H9 (cell line): ENCODE data around the gene BMPER. TPM values are rescaled to one million over a fixed set of nuclear protein-coding genes. Genes with fewer than 3 reads are reported as not detected.

Experiments used
- DNase-seq: peaks from one replicate; pipeline ENCODE4 v3.0.0-alpha.2; 2017
- H2AFZ ChIP-seq: one replicate; pipeline ENCODE4 v1.6.1; 2013; ENCODE audit warnings: mild to moderate bottlenecking, low read length, control low read depth, moderate library complexity
- H2AK5ac ChIP-seq: 2 replicates; pipeline ENCODE4 v1.6.1; 2013; ENCODE audit warnings: low read length, control low read depth, mixed read lengths; ENCODE audit not compliant: insufficient read length
- H2BK120ac ChIP-seq: one replicate; pipeline ENCODE4 v1.6.1; 2013; ENCODE audit warnings: low read depth, mild to moderate bottlenecking, low read length, control low read depth, inconsistent platforms; ENCODE audit not compliant: poor library complexity, severe bottlenecking
- H2BK12ac ChIP-seq: 2 replicates; pipeline ENCODE4 v1.6.1; 2013; ENCODE audit warnings: low read length, control low read depth, mixed read lengths, low read depth; ENCODE audit not compliant: insufficient read length
- H2BK15ac ChIP-seq: 2 replicates; pipeline ENCODE4 v1.6.1; 2013; ENCODE audit warnings: low read depth, low read length, control low read depth
- H2BK20ac ChIP-seq: one replicate; pipeline ENCODE4 v1.6.1; 2013; ENCODE audit warnings: low read depth, mild to moderate bottlenecking, low read length, control low read depth, inconsistent platforms; ENCODE audit not compliant: poor library complexity, severe bottlenecking
- H2BK5ac ChIP-seq: 2 replicates; pipeline ENCODE4 v1.6.1; 2013; ENCODE audit warnings: low read length, control low read depth, mixed read lengths; ENCODE audit not compliant: insufficient read length
- H3K14ac ChIP-seq: 2 replicates; pipeline ENCODE4 v1.6.1; 2013; ENCODE audit warnings: low read length, control low read depth; ENCODE audit not compliant: insufficient read depth
- H3K18ac ChIP-seq: 2 replicates; pipeline ENCODE4 v1.6.1; 2013; ENCODE audit warnings: low read depth, mild to moderate bottlenecking, mixed read lengths, low read length, control low read depth; ENCODE audit not compliant: insufficient read length
- H3K23ac ChIP-seq: 2 replicates; pipeline ENCODE4 v1.6.1; 2013; ENCODE audit warnings: low read length, control low read depth, mixed read lengths, low read depth; ENCODE audit not compliant: insufficient read length
- H3K23me2 ChIP-seq: 2 replicates; pipeline ENCODE4 v1.6.1; 2013; ENCODE audit warnings: low read depth, mild to moderate bottlenecking, mixed read lengths, low read length, control low read depth; ENCODE audit not compliant: insufficient read length, poor library complexity, severe bottlenecking
- H3K27ac ChIP-seq: 2 replicates; pipeline ENCODE4 v1.5.1; 2013; ENCODE audit warnings: low read length, control low read depth, mixed read lengths, low read depth; ENCODE audit not compliant: insufficient read length
- H3K27me3 ChIP-seq: 2 replicates; pipeline ENCODE4 v1.6.1; 2013; ENCODE audit warnings: low read length, control low read depth, inconsistent platforms; ENCODE audit not compliant: insufficient read depth
- H3K4ac ChIP-seq: 2 replicates; pipeline ENCODE4 v1.6.1; 2013; ENCODE audit warnings: low read depth, mild to moderate bottlenecking, control low read depth, inconsistent platforms, low read length, moderate library complexity
- H3K4me1 ChIP-seq: 2 replicates; pipeline ENCODE4 v1.6.1; 2013; ENCODE audit warnings: low read length, control low read depth, inconsistent platforms; ENCODE audit not compliant: insufficient read depth
- H3K4me2 ChIP-seq: 2 replicates; pipeline ENCODE4 v1.6.1; 2013; ENCODE audit warnings: low read length, control low read depth, mixed read lengths; ENCODE audit not compliant: insufficient read length, insufficient read depth
- H3K56ac ChIP-seq: 2 replicates; pipeline ENCODE4 v1.6.1; 2013; ENCODE audit warnings: low read depth, mild to moderate bottlenecking, mixed read lengths, low read length, control low read depth; ENCODE audit not compliant: insufficient read length
- H3K79me1 ChIP-seq: 2 replicates; pipeline ENCODE4 v1.6.1; 2013; ENCODE audit warnings: low read depth, mild to moderate bottlenecking, moderate library complexity, low read length, control low read depth, inconsistent platforms; ENCODE audit not compliant: insufficient read depth, poor library complexity, severe bottlenecking
- H3K79me2 ChIP-seq: 2 replicates; pipeline ENCODE4 v1.6.1; 2013; ENCODE audit warnings: low read length, control low read depth, inconsistent platforms; ENCODE audit not compliant: insufficient read depth
- H3K9ac ChIP-seq: 2 replicates; pipeline ENCODE4 v1.6.1; 2013; ENCODE audit warnings: low read length, control low read depth, mixed read lengths; ENCODE audit not compliant: insufficient read length; ENCODE audit errors: extremely low read depth
- H3K9me3 ChIP-seq: one replicate; pipeline ENCODE4 v1.6.1; 2013; ENCODE audit warnings: low read depth, low read length, inconsistent platforms; ENCODE audit not compliant: control insufficient read depth
- H3T11ph ChIP-seq: one replicate; pipeline ENCODE4 v1.6.1; 2013; ENCODE audit warnings: mild to moderate bottlenecking, low read length, control low read depth, inconsistent platforms
- H4K20me1 ChIP-seq: one replicate; pipeline ENCODE4 v1.6.1; 2013; ENCODE audit not compliant: control insufficient read depth, insufficient read length, insufficient read depth
- H4K5ac ChIP-seq: 2 replicates; pipeline ENCODE4 v1.6.1; 2013; ENCODE audit warnings: low read depth, mild to moderate bottlenecking, mixed read lengths, low read length, control low read depth; ENCODE audit not compliant: insufficient read length
- H4K8ac ChIP-seq: replicated peaks from 2 replicates; pipeline ENCODE4 v1.6.1; 2013; ENCODE audit warnings: low read length, control low read depth, mixed read lengths, low read depth; ENCODE audit not compliant: insufficient read length
- H4K91ac ChIP-seq: 2 replicates; pipeline ENCODE4 v1.6.1; 2013; ENCODE audit warnings: low read depth, mild to moderate bottlenecking, moderate library complexity, mixed read lengths, low read length, control low read depth; ENCODE audit not compliant: insufficient read length
- H3K27ac Mint-ChIP-seq, 3 experiments: 2 replicates in 2 of 3; 3 replicates in 1 of 3; pipeline ENCODE4 v1.8.0; 2020 to 2021; ENCODE audit warnings: mixed read lengths in 3 of 3, mild to moderate bottlenecking in 1 of 3, moderate library complexity in 1 of 3
- H3K27me3 Mint-ChIP-seq: 2 replicates; pipeline ENCODE4 v1.8.0; 2021; ENCODE audit warnings: low read depth, mild to moderate bottlenecking, moderate library complexity, mixed read lengths
- H3K36me3 Mint-ChIP-seq, 3 experiments: 2 replicates in 2 of 3; 3 replicates in 1 of 3; pipeline ENCODE4 v1.8.0; 2020 to 2021; ENCODE audit warnings: low read depth in 3 of 3, mixed read lengths in 3 of 3; ENCODE audit not compliant: insufficient read depth in 1 of 3
- H3K4me1 Mint-ChIP-seq, 2 experiments: 2 replicates each; pipeline ENCODE4 v1.8.0; 2020; ENCODE audit warnings: mixed read lengths in 2 of 2
- H3K4me3 Mint-ChIP-seq, 2 experiments: 2 replicates in 1 of 2; 3 replicates in 1 of 2; pipeline ENCODE4 v1.8.0; 2020 to 2021; ENCODE audit warnings: mild to moderate bottlenecking in 2 of 2, mixed read lengths in 2 of 2, moderate library complexity in 1 of 2
- H3K9me3 Mint-ChIP-seq, 2 experiments: 2 replicates in 1 of 2; 3 replicates in 1 of 2; pipeline ENCODE4 v1.8.0; 2020; ENCODE audit warnings: mild to moderate bottlenecking in 2 of 2, mixed read lengths in 2 of 2, moderate library complexity in 1 of 2
- WGBS: extraction: QIAGEN DNeasy Blood & Tissue Kit; methylation state at CpG from one replicate; pipeline ENCODE4 v1.1.7; 2013; ENCODE audit warnings: missing lambda C conversion rate, low lambda C conversion rate, mixed read lengths; ENCODE audit not compliant: insufficient read length; ENCODE audit errors: extremely low coverage; 5-methylcytosine and 5-hydroxymethylcytosine counted together
- total RNA-seq: library from RNA; stranded (reverse); gene quantifications from 2 replicates; pipeline ENCODE4 v1.2.1, GENCODE V29; 2021
- TF ChIP-seq, protein P1 (sequence below): fragments of 200-600 bp; sonication (generic); conservative IDR thresholded peaks from 3 replicates; pipeline ENCODE4 v1.8.0; 2021; ENCODE audit warnings: antibody characterized with exemption, mild to moderate bottlenecking

BMPER gene
- total RNA-seq, 1 experiment from 2014 or later: 0.20 TPM

DNA sequence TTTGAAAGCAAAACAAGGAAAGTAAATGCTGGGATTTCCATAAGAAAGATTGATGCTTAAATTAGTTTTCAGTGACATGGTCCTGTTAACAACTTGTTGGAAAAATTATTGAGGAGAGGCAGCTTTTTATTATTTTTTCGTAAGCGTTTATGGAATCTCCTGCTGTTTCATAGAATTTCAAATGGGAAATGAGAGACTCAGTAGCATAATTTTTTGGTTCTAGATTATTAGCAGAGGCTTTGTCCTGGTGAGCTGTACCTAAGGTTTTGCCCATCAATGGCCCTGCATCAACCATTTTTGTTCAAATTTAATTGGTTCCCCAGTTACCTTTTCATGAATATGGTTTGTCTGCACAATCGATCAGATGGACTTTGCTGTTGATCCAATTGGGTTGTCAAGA is 205.7 kb downstream of the BMPER start:
- Histone ChIP-seq H3K79me2 (no peaks in the 10 kb centered on the region), H3K79me1 (no peaks in the 10 kb centered on the region), H3K14ac (no peak overlapping the region), H2BK15ac (no peak overlapping the region), H3K23me2 (no peaks in the 10 kb centered on the region), H4K20me1 (no peaks in the 10 kb centered on the region), H3K27ac (no peak overlapping the region), H4K91ac (no peak overlapping the region), H3K27me3 (no peaks in the 10 kb centered on the region), H3K56ac (no peak overlapping the region), H3K9me3 (no peaks in the 10 kb centered on the region), H2AK5ac (no peak overlapping the region), H4K5ac (no peak overlapping the region), H2BK20ac (no peak overlapping the region), H3K4ac (no peak overlapping the region), H3K4me2 (no peak overlapping the region), H2BK12ac (no peak overlapping the region), H3T11ph (no peak overlapping the region), H3K23ac (no peak overlapping the region), H2BK120ac (no peak overlapping the region), H3K4me1 (0 out of 2 replicates have a peak, but pooled peaks cover 3% of the 10 kb centered on the region), H4K8ac (no peak overlapping the region), H3K18ac (no peak overlapping the region), H2BK5ac (no peak overlapping the region), H3K9ac (no peak overlapping the region), H2AFZ (no peak overlapping the region)
- TF ChIP-seq, protein P1, sequence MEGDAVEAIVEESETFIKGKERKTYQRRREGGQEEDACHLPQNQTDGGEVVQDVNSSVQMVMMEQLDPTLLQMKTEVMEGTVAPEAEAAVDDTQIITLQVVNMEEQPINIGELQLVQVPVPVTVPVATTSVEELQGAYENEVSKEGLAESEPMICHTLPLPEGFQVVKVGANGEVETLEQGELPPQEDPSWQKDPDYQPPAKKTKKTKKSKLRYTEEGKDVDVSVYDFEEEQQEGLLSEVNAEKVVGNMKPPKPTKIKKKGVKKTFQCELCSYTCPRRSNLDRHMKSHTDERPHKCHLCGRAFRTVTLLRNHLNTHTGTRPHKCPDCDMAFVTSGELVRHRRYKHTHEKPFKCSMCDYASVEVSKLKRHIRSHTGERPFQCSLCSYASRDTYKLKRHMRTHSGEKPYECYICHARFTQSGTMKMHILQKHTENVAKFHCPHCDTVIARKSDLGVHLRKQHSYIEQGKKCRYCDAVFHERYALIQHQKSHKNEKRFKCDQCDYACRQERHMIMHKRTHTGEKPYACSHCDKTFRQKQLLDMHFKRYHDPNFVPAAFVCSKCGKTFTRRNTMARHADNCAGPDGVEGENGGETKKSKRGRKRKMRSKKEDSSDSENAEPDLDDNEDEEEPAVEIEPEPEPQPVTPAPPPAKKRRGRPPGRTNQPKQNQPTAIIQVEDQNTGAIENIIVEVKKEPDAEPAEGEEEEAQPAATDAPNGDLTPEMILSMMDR: no peak
- peaks cover 8 to 9% of the 10 kb centered on the region in 2 experiments for H3K9me3 Mint-ChIP-seq
- no CpG with 5 or more reads among the region's 3 CpGs for WGBS
- DNase-seq: no peak
- peaks cover 0 to 8% (median 2%) of the 10 kb centered on the region in 3 experiments; a peak in 3 of 7 replicates for H3K36me3 Mint-ChIP-seq
- H3K4me3 Mint-ChIP-seq: no peak overlapping the region
- no peak overlapping the region for H3K27ac Mint-ChIP-seq
- peaks cover 5 to 8% of the 10 kb centered on the region in 2 experiments for H3K4me1 Mint-ChIP-seq
- no peaks in the 10 kb centered on the region for H3K27me3 Mint-ChIP-seq
